K562 (cell line): ENCODE data around the gene CEP68. TPM values are rescaled to one million over a fixed set of nuclear protein-coding genes. Genes with fewer than 3 reads are reported as not detected.

Source experiments
- ATAC-seq: fragments of 200-7000 bp; cut with Tn5 transposase; 3 replicates; pipeline ENCODE4 v1.9.1; 2020; ENCODE audit warnings: moderate library complexity
- BruUV-seq: library from RNA; stranded (reverse); fragments of 400-500 nt; replicated peaks from 2 replicates; lab custom pipeline; 2021; lab: Mats Ljungman, UMichigan
- CTCF ChIA-PET: fragments of 300-600 bp; formaldehyde crosslinking; extraction: SDS; loops from one replicate; lab custom pipeline; 2021; ENCODE audit warnings: low intra/inter-chr PET ratio; lab: Yijun Ruan, JAX
- POLR2A ChIA-PET: fragments of 300-600, 350-650 bp; sonication (Branson Sonifier 250); formaldehyde crosslinking; extraction: SDS; loops from one replicate; lab custom pipeline; 2021; ENCODE audit warnings: antibody characterized with exemption, inconsistent platforms; lab: Yijun Ruan, JAX
- DNase-seq, 4 experiments: peaks; one replicate each; pipeline versions ENCODE4 v3.0.0 to v3.0.0-alpha.2; 2011 to 2018; ENCODE audit warnings: low spot score in 3 of 4, mixed read lengths in 3 of 4; ENCODE audit errors: extremely low read depth in 1 of 4
- FAIRE-seq: peaks from 2 replicates; lab custom pipeline; 2011; peaks lifted over from hg19 to GRCh38; lab: Jason Lieb, UNC
- H2AFZ ChIP-seq: 2 replicates; pipeline ENCODE4 v1.6.0; 2011; ENCODE audit warnings: low read depth, low read length, control low read depth, inconsistent platforms
- H3K27ac ChIP-seq: fragments of 200-600 bp; 3 replicates; pipeline ENCODE4 v1.8.0; 2011; ENCODE audit warnings: low read depth, mild to moderate bottlenecking, control low read depth, inconsistent platforms, low read length, moderate library complexity, mixed read lengths; ENCODE audit errors: extremely low read depth
- H3K27me3 ChIP-seq, 2 experiments: fragments of 300-600 bp in 1 of 2; 2 replicates in 1 of 2; 3 replicates in 1 of 2; pipeline versions ENCODE4 v1.6.0 to v1.8.0; 2011; ENCODE audit warnings: inconsistent platforms in 2 of 2, low read length in 2 of 2, mild to moderate bottlenecking in 1 of 2, mixed read lengths in 1 of 2, moderate library complexity in 1 of 2; ENCODE audit not compliant: control insufficient read depth in 2 of 2, insufficient read depth in 2 of 2
- H3K36me3 ChIP-seq: fragments of 300-600 bp; 3 replicates; pipeline ENCODE4 v1.8.0; 2011; ENCODE audit warnings: mild to moderate bottlenecking, low read length, inconsistent platforms; ENCODE audit not compliant: control insufficient read depth, insufficient read depth
- H3K4me1 ChIP-seq, 2 experiments: fragments of 200-600 bp in 1 of 2; replicated peaks in 1 of 2; 2 replicates in 1 of 2; 3 replicates in 1 of 2; pipeline versions ENCODE4 v1.5.1 to v1.8.0; 2011; ENCODE audit warnings: inconsistent platforms in 2 of 2, low read length in 2 of 2, mild to moderate bottlenecking in 1 of 2, mixed read lengths in 1 of 2, moderate library complexity in 1 of 2; ENCODE audit not compliant: control insufficient read depth in 2 of 2, insufficient read depth in 2 of 2
- H3K4me2 ChIP-seq: 2 replicates; pipeline ENCODE4 v1.6.1; 2011; ENCODE audit warnings: low read length, control low read depth, inconsistent platforms, mixed read lengths; ENCODE audit not compliant: insufficient read depth
- H3K4me3 ChIP-seq: fragments of 200-600 bp; sonication (generic), shearing (Covaris generic); 2 replicates; pipeline ENCODE4 v1.5.1; 2016; ENCODE audit warnings: control low read depth, inconsistent platforms
- H3K79me2 ChIP-seq: fragments of 200-600 bp; 3 replicates; pipeline ENCODE4 v1.8.0; 2011; ENCODE audit warnings: low read length, inconsistent platforms; ENCODE audit not compliant: control insufficient read depth, insufficient read depth
- H3K9ac ChIP-seq, 2 experiments: 2 replicates each; pipeline versions ENCODE4 v1.6.0 to v1.6.1; 2011; ENCODE audit warnings: low read depth in 2 of 2, low read length in 2 of 2, control low read depth in 1 of 2, inconsistent platforms in 1 of 2, mild to moderate bottlenecking in 1 of 2, mixed read lengths in 1 of 2; ENCODE audit not compliant: insufficient read depth in 1 of 2
- H3K9me1 ChIP-seq: one replicate; pipeline ENCODE4 v1.6.0; 2011; ENCODE audit warnings: inconsistent platforms, mild to moderate bottlenecking, low read length, moderate library complexity; ENCODE audit not compliant: control insufficient read depth, insufficient read depth
- H3K9me3 ChIP-seq: replicated peaks from 2 replicates; pipeline ENCODE4 v1.5.1; 2011; ENCODE audit warnings: low read depth, low read length, inconsistent platforms; ENCODE audit not compliant: control insufficient read depth, insufficient read depth
- H4K20me1 ChIP-seq: replicated peaks from 2 replicates; pipeline ENCODE4 v1.6.1; 2011; ENCODE audit warnings: low read length, inconsistent platforms, mixed read lengths; ENCODE audit not compliant: control insufficient read depth, insufficient read depth
- DIDO1 ChIP-seq: fragments of 450-650 bp; IDR thresholded peaks from 2 replicates; pipeline ENCODE4 v1.6.1; 2016; ENCODE audit warnings: low read depth, missing biosample characterization, missing genetic modification characterization
- EP400 ChIP-seq: fragments of 450-650 bp; IDR thresholded peaks from 2 replicates; pipeline ENCODE4 v1.6.1; 2017; ENCODE audit warnings: antibody characterized with exemption, mild to moderate bottlenecking, moderate library complexity
- JUND ChIP-seq, 2 experiments: IDR thresholded peaks; 2 replicates in 1 of 2; 3 replicates in 1 of 2; pipeline ENCODE4 v1.6.1; 2011; ENCODE audit warnings: borderline replicate concordance in 2 of 2, low read depth in 2 of 2, low read length in 2 of 2, improper control_type of control experiment in 1 of 2, missing biosample characterization in 1 of 2, missing genetic modification characterization in 1 of 2, missing genetic modification reagents in 1 of 2
- MCM7 ChIP-seq, 2 experiments: fragments of 450-650 bp; IDR thresholded peaks; 2 replicates each; pipeline ENCODE4 v1.6.1; 2016 to 2018
- NFIC ChIP-seq: fragments of 450-650 bp; IDR thresholded peaks from 2 replicates; pipeline ENCODE4 v1.6.1; 2017; ENCODE audit warnings: mild to moderate bottlenecking, inconsistent platforms
- NFIX ChIP-seq: fragments of 250-450 bp; sonication (Bioruptor Pico); IDR thresholded peaks from 2 replicates; pipeline ENCODE4 v1.4.0; 2020; ENCODE audit warnings: low read depth, mild to moderate bottlenecking, moderate library complexity
- RFX7 ChIP-seq: fragments of 250-450 bp; sonication (Bioruptor Pico); IDR thresholded peaks from 2 replicates; pipeline ENCODE4 v1.5.1; 2021; ENCODE audit warnings: mild to moderate bottlenecking
- SREBF2 ChIP-seq: sonication (generic); formaldehyde crosslinking; IDR thresholded peaks from 2 replicates; pipeline ENCODE4 v1.4.0; 2020; ENCODE audit warnings: mild to moderate bottlenecking, missing genetic modification reagents
- SRSF1 ChIP-seq: fragments of 200-400 bp; formaldehyde crosslinking; IDR thresholded peaks from 2 replicates; pipeline ENCODE4 v1.6.1; 2017; ENCODE audit warnings: mild to moderate bottlenecking, low read depth, low read length, moderate library complexity
- TARDBP ChIP-seq: fragments of 450-650 bp; IDR thresholded peaks from 2 replicates; pipeline ENCODE4 v1.6.1; 2016
- YBX1 ChIP-seq: fragments of 450-650 bp; IDR thresholded peaks from 2 replicates; pipeline ENCODE4 v1.7.1; 2016; ENCODE audit warnings: mild to moderate bottlenecking
- ZNF740 ChIP-seq, 3 experiments: fragments of 200-800 bp in 1 of 3; sonication (Bioruptor generic) in 1 of 3; sonication (generic) in 1 of 3; formaldehyde crosslinking in 1 of 3; IDR thresholded peaks; 2 replicates each; pipeline versions ENCODE4 v1.6.1 to v1.8.0; 2016 to 2022; ENCODE audit warnings: mild to moderate bottlenecking in 2 of 3, missing compliant biosample characterization in 2 of 3, missing genetic modification characterization in 2 of 3, missing genetic modification reagents in 1 of 3
- WGBS: fragments of 100-300 bp; shearing (Covaris generic); methylation state at CpG from one replicate; pipeline ENCODE4 v1.1.6; 2016; ENCODE audit warnings: low coverage, mixed read lengths; ENCODE audit not compliant: insufficient coverage; ENCODE audit errors: missing lambda C conversion rate; 5-methylcytosine and 5-hydroxymethylcytosine counted together
- in situ Hi-C: fragments of 300-500 bp; cut with MboI; formaldehyde crosslinking; loops from 4 replicates; pipeline ENCODE4 v1.15.0; 2018; ENCODE audit warnings: inconsistent platforms, mixed read lengths
- intact Hi-C: fragments of 100-400 bp; cut with micrococcal nuclease; formaldehyde crosslinking; loops from 2 replicates; pipeline ENCODE4 v1.14.2; 2022
- polyA plus RNA-seq, 8 experiments: library from polyadenylated mRNA; depleted of rRNA in 4 of 8; stranded (reverse) in 5 of 8; unstranded in 3 of 8; fragments of >200 nt; fragmentation: Nextera tagmentation in 2 of 8; fragmentation: Illumina TruSeq in 1 of 8; extraction: Ambion mirVana in 2 of 8; extraction: Trizol in 1 of 8; gene quantifications; 2 replicates each; pipeline versions ENCODE4 v1.2.1 to v1.2.3, GENCODE V29; 2011 to 2014; ENCODE audit warnings: inconsistent platforms in 1 of 8, missing spikeins in 1 of 8
- total RNA-seq, 7 experiments: library from RNA; depleted of rRNA in 6 of 7; stranded (reverse); fragments of >200 nt in 6 of 7; fragmentation: Illumina TruSeq in 2 of 7; extraction: Trizol in 2 of 7; gene quantifications; 2 replicates each; pipeline versions ENCODE4 v1.2.1 to v1.2.3, GENCODE V29; 2011 to 2021; ENCODE audit warnings: low replicate concordance in 1 of 7
- TF ChIP-seq, protein P1 (sequence below), 2 experiments: fragments of 150-350 bp in 1 of 2; IDR thresholded peaks; 2 replicates each; pipeline ENCODE4 v1.6.1; 2012 to 2016; ENCODE audit warnings: low read depth in 2 of 2, low read length in 2 of 2, mild to moderate bottlenecking in 1 of 2, moderate library complexity in 1 of 2
- TF ChIP-seq, protein P2 (sequence below): sonication (generic); formaldehyde crosslinking; IDR thresholded peaks from 2 replicates; pipeline ENCODE4 v1.8.1; 2023; ENCODE audit warnings: mild to moderate bottlenecking, missing genetic modification reagents

CEP68 gene
- total and polyA plus RNA-seq, 9 of the 15 experiments (the other 6 are each of a cell fraction or from before 2014, with no cell fraction given): 1.4 to 8.5 (median 5.2) TPM

- DNase-seq: no peak
- no peak overlapping the region for H3K4me2 ChIP-seq
- no peak for TF ChIP-seq TARDBP
- no peak for TF ChIP-seq SRSF1
- no peak for TF ChIP-seq EP400
- no peak for TF ChIP-seq MCM7 (IDR thresholded peaks at IDR 0.05)
- TF ChIP-seq, protein P1, sequence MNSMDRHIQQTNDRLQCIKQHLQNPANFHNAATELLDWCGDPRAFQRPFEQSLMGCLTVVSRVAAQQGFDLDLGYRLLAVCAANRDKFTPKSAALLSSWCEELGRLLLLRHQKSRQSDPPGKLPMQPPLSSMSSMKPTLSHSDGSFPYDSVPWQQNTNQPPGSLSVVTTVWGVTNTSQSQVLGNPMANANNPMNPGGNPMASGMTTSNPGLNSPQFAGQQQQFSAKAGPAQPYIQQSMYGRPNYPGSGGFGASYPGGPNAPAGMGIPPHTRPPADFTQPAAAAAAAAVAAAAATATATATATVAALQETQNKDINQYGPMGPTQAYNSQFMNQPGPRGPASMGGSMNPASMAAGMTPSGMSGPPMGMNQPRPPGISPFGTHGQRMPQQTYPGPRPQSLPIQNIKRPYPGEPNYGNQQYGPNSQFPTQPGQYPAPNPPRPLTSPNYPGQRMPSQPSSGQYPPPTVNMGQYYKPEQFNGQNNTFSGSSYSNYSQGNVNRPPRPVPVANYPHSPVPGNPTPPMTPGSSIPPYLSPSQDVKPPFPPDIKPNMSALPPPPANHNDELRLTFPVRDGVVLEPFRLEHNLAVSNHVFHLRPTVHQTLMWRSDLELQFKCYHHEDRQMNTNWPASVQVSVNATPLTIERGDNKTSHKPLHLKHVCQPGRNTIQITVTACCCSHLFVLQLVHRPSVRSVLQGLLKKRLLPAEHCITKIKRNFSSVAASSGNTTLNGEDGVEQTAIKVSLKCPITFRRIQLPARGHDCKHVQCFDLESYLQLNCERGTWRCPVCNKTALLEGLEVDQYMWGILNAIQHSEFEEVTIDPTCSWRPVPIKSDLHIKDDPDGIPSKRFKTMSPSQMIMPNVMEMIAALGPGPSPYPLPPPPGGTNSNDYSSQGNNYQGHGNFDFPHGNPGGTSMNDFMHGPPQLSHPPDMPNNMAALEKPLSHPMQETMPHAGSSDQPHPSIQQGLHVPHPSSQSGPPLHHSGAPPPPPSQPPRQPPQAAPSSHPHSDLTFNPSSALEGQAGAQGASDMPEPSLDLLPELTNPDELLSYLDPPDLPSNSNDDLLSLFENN (IDR thresholded peaks at IDR 0.05; ENCODE audit: low read depth in 2 of 2, low read length in 2 of 2): no peak
- TF ChIP-seq, protein P2, sequence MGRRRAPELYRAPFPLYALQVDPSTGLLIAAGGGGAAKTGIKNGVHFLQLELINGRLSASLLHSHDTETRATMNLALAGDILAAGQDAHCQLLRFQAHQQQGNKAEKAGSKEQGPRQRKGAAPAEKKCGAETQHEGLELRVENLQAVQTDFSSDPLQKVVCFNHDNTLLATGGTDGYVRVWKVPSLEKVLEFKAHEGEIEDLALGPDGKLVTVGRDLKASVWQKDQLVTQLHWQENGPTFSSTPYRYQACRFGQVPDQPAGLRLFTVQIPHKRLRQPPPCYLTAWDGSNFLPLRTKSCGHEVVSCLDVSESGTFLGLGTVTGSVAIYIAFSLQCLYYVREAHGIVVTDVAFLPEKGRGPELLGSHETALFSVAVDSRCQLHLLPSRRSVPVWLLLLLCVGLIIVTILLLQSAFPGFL (CRISPR knock-in tag): no peak
- TF ChIP-seq SREBF2: no peak
- TF ChIP-seq JUND (IDR thresholded peaks at IDR 0.05; ENCODE audit: borderline replicate concordance, low read depth, low read length): no peak
- TF ChIP-seq JUND (tag; IDR thresholded peaks at IDR 0.05; ENCODE audit: borderline replicate concordance, low read depth, low read length): no peak
- no peak for TF ChIP-seq DIDO1
- TF ChIP-seq RFX7: no peak
- TF ChIP-seq NFIC: no peak
- TF ChIP-seq NFIX (CRISPR knock-in tag): no peak
- TF ChIP-seq YBX1: no peak
- no peak for TF ChIP-seq ZNF740 (CRISPR knock-in tag; IDR thresholded peaks at IDR 0.05)
- TF ChIP-seq ZNF740 (tag; IDR thresholded peaks at IDR 0.05): no peak
- H2AFZ ChIP-seq: no peak overlapping the region
- H3K9me1 ChIP-seq: no peaks in the 10 kb centered on the region
- H3K4me3 ChIP-seq: no peak overlapping the region
- intact Hi-C loops: no loop called here
- 32% methylated on average over 11 of the region's 11 CpGs for WGBS
- POLR2A ChIA-PET: interaction anchor here (0.7 to 1.3 kb wide), 6 partner anchors 8 to 492 kb away, joined by 3 to 6 read pairs (median 3); no protein-coding TSS in a partner anchor
- H3K9ac ChIP-seq: no peak overlapping the region
- no peak for ATAC-seq
- in situ Hi-C loops: no loop called here
- H3K27ac ChIP-seq: no peak overlapping the region
- FAIRE-seq: no peak
- no peaks in the 10 kb centered on the region for H4K20me1 ChIP-seq
- H3K79me2 ChIP-seq: no peaks in the 10 kb centered on the region
- H3K27me3 ChIP-seq: no peaks in the 10 kb centered on the region
- CTCF ChIA-PET: no interaction called here
- H3K4me1 ChIP-seq: peaks cover 3 to 5% of the 10 kb centered on the region in 2 experiments; a peak in 1 of 5 replicates
- no TSS peak for BruUV-seq
- H3K9me3 ChIP-seq: no peaks in the 10 kb centered on the region
- no peaks in the 10 kb centered on the region; the same call in 2 of the 3 replicates for H3K36me3 ChIP-seq
Measured at GRCh38 chr2:65030476-65031332, 25.5 kb upstream of the CEP68 start.
